Hepatocyte (in vitro differentiated cells): ENCODE results near the gene XPO1. TPM values are rescaled to one million over a fixed set of nuclear protein-coding genes. Genes with fewer than 3 reads are reported as not detected.

Experiments used
- DNase-seq: peaks from one replicate; pipeline ENCODE4 v3.0.0-alpha.2; 2016; ENCODE audit warnings: low spot score
- H2AFZ ChIP-seq: fragments of 200-600 bp; sonication (generic); 2 replicates; pipeline ENCODE4 v1.6.0; 2016; ENCODE audit warnings: antibody characterized with exemption, mild to moderate bottlenecking
- H3K27ac ChIP-seq: fragments of 200-600 bp; sonication (generic); 2 replicates; pipeline ENCODE4 v1.5.1; 2016; ENCODE audit warnings: mild to moderate bottlenecking
- H3K27me3 ChIP-seq: fragments of 200-600 bp; sonication (generic); 2 replicates; pipeline ENCODE4 v1.6.1; 2016
- H3K36me3 ChIP-seq: fragments of 200-600 bp; sonication (generic); replicated peaks from 2 replicates; pipeline ENCODE4 v1.5.1; 2016; ENCODE audit warnings: low read depth; ENCODE audit not compliant: insufficient read depth
- H3K4me1 ChIP-seq: fragments of 200-600 bp; sonication (generic); 2 replicates; pipeline ENCODE4 v1.5.1; 2016; ENCODE audit warnings: mild to moderate bottlenecking, moderate library complexity; ENCODE audit not compliant: insufficient read depth
- H3K4me2 ChIP-seq: fragments of 200-600 bp; sonication (generic); 2 replicates; pipeline ENCODE4 v1.6.0; 2016
- H3K4me3 ChIP-seq: fragments of 200-600 bp; sonication (generic); 2 replicates; pipeline ENCODE4 v1.5.1; 2016; ENCODE audit warnings: mild to moderate bottlenecking
- H3K79me2 ChIP-seq: fragments of 200-600 bp; sonication (generic); 2 replicates; pipeline ENCODE4 v1.6.0; 2017; ENCODE audit warnings: mild to moderate bottlenecking
- H3K9me2 ChIP-seq: fragments of 200-600 bp; sonication (generic); replicated peaks from 2 replicates; pipeline ENCODE4 v1.6.0; 2017; ENCODE audit warnings: mild to moderate bottlenecking; ENCODE audit not compliant: insufficient read depth
- H3K9me3 ChIP-seq: fragments of 200-600 bp; sonication (generic); 2 replicates; pipeline ENCODE4 v1.5.1; 2016; ENCODE audit warnings: low read depth, mild to moderate bottlenecking
- H4K20me1 ChIP-seq: fragments of 200-600 bp; sonication (generic); 2 replicates; pipeline ENCODE4 v1.6.0; 2016; ENCODE audit warnings: mild to moderate bottlenecking; ENCODE audit not compliant: insufficient read depth, poor library complexity, severe bottlenecking
- CTCF ChIP-seq: fragments of 200-600 bp; sonication (generic); IDR thresholded peaks from 2 replicates; pipeline ENCODE4 v1.5.1; 2016; ENCODE audit warnings: antibody characterized with exemption, mild to moderate bottlenecking; ENCODE audit not compliant: poor library complexity
- EZH2 ChIP-seq: fragments of 200-600 bp; sonication (generic); IDR thresholded peaks from 2 replicates; pipeline ENCODE4 v1.6.1; 2016; ENCODE audit warnings: antibody characterized with exemption, mild to moderate bottlenecking, borderline replicate concordance
- EZH2phosphoT487 ChIP-seq: fragments of 200-600 bp; sonication (generic); IDR thresholded peaks from one replicate; pipeline ENCODE4 v1.6.1; 2018; ENCODE audit warnings: antibody characterized with exemption, mild to moderate bottlenecking, low read depth, moderate library complexity; ENCODE audit not compliant: unreplicated experiment, severe bottlenecking
- WGBS: methylation state at CpG from one replicate; pipeline ENCODE4 v1.1.6; 2016; ENCODE audit warnings: low lambda C conversion rate; ENCODE audit errors: missing lambda C conversion rate; 5-methylcytosine and 5-hydroxymethylcytosine counted together
- polyA plus RNA-seq: library from polyadenylated mRNA; unstranded; fragments of >200 nt; fragmentation: Nextera tagmentation; extraction: Ambion mirVana; gene quantifications from 2 replicates; pipeline ENCODE4 v1.2.1, GENCODE V29; 2016
- total RNA-seq: library from RNA; depleted of rRNA; stranded (reverse); fragments of >200 nt; gene quantifications from 2 replicates; pipeline ENCODE4 v1.2.3, GENCODE V29; 2014

Gene XPO1
- total and polyA plus RNA-seq, 2 experiments from 2014 or later, result 44.1 to 151 TPM

- H3K4me3 ChIP-seq, result peak overlapping the region; percentile 90
- no peak for TF ChIP-seq CTCF
- TF ChIP-seq EZH2, result no peak
- no peak for TF ChIP-seq EZH2phosphoT487
- no peaks in the 10 kb centered on the region for H3K9me2 ChIP-seq
- peaks cover 66% of the 10 kb centered on the region for H4K20me1 ChIP-seq
- no peaks in the 10 kb centered on the region for H3K9me3 ChIP-seq
- H3K36me3 ChIP-seq, result no peaks in the 10 kb centered on the region
- no peak overlapping the region for H2AFZ ChIP-seq
- WGBS, result 41% methylated on average over 2 of the region's 2 CpGs
- DNase-seq, result no peak
- H3K79me2 ChIP-seq, result peaks cover 71% of the 10 kb centered on the region
- peak overlapping the region; percentile 83 for H3K4me2 ChIP-seq
- peak overlapping the region; percentile 95 for H3K27ac ChIP-seq
- peaks cover 5% of the 10 kb centered on the region for H3K4me1 ChIP-seq
- no peaks in the 10 kb centered on the region for H3K27me3 ChIP-seq
Measured at GRCh38 chr2:61534926-61535325, 3.2 kb downstream of the XPO1 start.

- H3K36me3 ChIP-seq, result no peaks in the 10 kb centered on the region
- no peaks in the 10 kb centered on the region for H3K9me2 ChIP-seq
- peaks cover 92% of the 10 kb centered on the region for H4K20me1 ChIP-seq
- H2AFZ ChIP-seq, result no peak overlapping the region
- no peak overlapping the region for H3K4me3 ChIP-seq
- no peak overlapping the region for H3K27ac ChIP-seq
- H3K9me3 ChIP-seq, result no peaks in the 10 kb centered on the region
- 70% methylated on average over 2 of the region's 2 CpGs for WGBS
- no peaks in the 10 kb centered on the region for H3K27me3 ChIP-seq
- DNase-seq, result no peak
- H3K4me1 ChIP-seq, result no peaks in the 10 kb centered on the region
- TF ChIP-seq CTCF, result no peak
- no peak for TF ChIP-seq EZH2
- TF ChIP-seq EZH2phosphoT487, result no peak
- no peak overlapping the region for H3K4me2 ChIP-seq
- peaks cover 100% of the 10 kb centered on the region for H3K79me2 ChIP-seq
Measured at GRCh38 chr2:61530749-61531148, 7.4 kb downstream of the XPO1 start.

- H3K4me1 ChIP-seq, result no peaks in the 10 kb centered on the region
- WGBS, result 78% methylated on average over 3 of the region's 3 CpGs
- H3K36me3 ChIP-seq, result no peaks in the 10 kb centered on the region
- H3K27ac ChIP-seq, result no peak overlapping the region
- no peaks in the 10 kb centered on the region for H3K27me3 ChIP-seq
- TF ChIP-seq CTCF (no peak), EZH2 (no peak), EZH2phosphoT487 (no peak)
- no peak overlapping the region for H3K4me2 ChIP-seq
- peaks cover 100% of the 10 kb centered on the region for H3K79me2 ChIP-seq
- H4K20me1 ChIP-seq, result peaks cover 92% of the 10 kb centered on the region
- H3K4me3 ChIP-seq, result no peak overlapping the region
- no peak overlapping the region for H2AFZ ChIP-seq
- no peak for DNase-seq
- no peaks in the 10 kb centered on the region for H3K9me3 ChIP-seq
- no peaks in the 10 kb centered on the region for H3K9me2 ChIP-seq
Measured at GRCh38 chr2:61529944-61530735, 8.0 kb downstream of the XPO1 start.
